Neural cell (in vitro differentiated cells): ENCODE measurements around the gene MRPS5. TPM values are rescaled to one million over a fixed set of nuclear protein-coding genes. Genes with fewer than 3 reads are reported as not detected.

Source experiments
- H2AFZ ChIP-seq: fragments of 200-600, 300-800 bp; sonication (generic), shearing (Covaris generic); 2 replicates; pipeline ENCODE4 v1.6.0; 2014; ENCODE audit warnings: low read depth, mild to moderate bottlenecking, antibody characterized with exemption, low read length, moderate library complexity
- H3F3A ChIP-seq: fragments of 200-600 bp; shearing (Covaris generic); 2 replicates; pipeline ENCODE4 v1.6.1; 2016; ENCODE audit warnings: mild to moderate bottlenecking, moderate library complexity, mixed read lengths, antibody characterized with exemption, low read length; ENCODE audit not compliant: insufficient read depth, poor library complexity, severe bottlenecking
- H3K27ac ChIP-seq: fragments of 200-600, 300-800 bp; sonication (generic), shearing (Covaris generic); 2 replicates; pipeline ENCODE4 v1.5.1; 2014; ENCODE audit warnings: mild to moderate bottlenecking, low read length, moderate library complexity
- H3K27me3 ChIP-seq: fragments of 300-800, 200-600 bp; sonication (generic), shearing (Covaris generic); 2 replicates; pipeline ENCODE4 v1.6.0; 2014; ENCODE audit warnings: mild to moderate bottlenecking, low read depth, low read length, moderate library complexity; ENCODE audit not compliant: insufficient read depth
- H3K36me3 ChIP-seq: fragments of 300-800, 200-600 bp; sonication (generic), shearing (Covaris generic); 2 replicates; pipeline ENCODE4 v1.5.1; 2014; ENCODE audit warnings: mild to moderate bottlenecking, antibody characterized with exemption, low read length, moderate library complexity; ENCODE audit not compliant: insufficient read depth
- H3K4me2 ChIP-seq: fragments of 300-800, 200-600 bp; sonication (generic), shearing (Covaris generic); 2 replicates; pipeline ENCODE4 v1.6.0; 2014; ENCODE audit warnings: mild to moderate bottlenecking, low read length
- H3K4me3 ChIP-seq: fragments of 300-800, 200-600 bp; sonication (generic), shearing (Covaris generic); 2 replicates; pipeline ENCODE4 v1.5.1; 2014; ENCODE audit warnings: mild to moderate bottlenecking, low read length, moderate library complexity
- H3K79me2 ChIP-seq: fragments of 200-600 bp; shearing (Covaris generic); replicated peaks from 2 replicates; pipeline ENCODE4 v1.6.0; 2014; ENCODE audit warnings: mild to moderate bottlenecking, low read length, moderate library complexity; ENCODE audit not compliant: insufficient read depth
- H3K9ac ChIP-seq: fragments of 300-800, 200-600 bp; sonication (generic), shearing (Covaris generic); 2 replicates; pipeline ENCODE4 v1.6.1; 2016; ENCODE audit warnings: mild to moderate bottlenecking, low read length, mixed read lengths
- H3K9me2 ChIP-seq: fragments of 200-600 bp; shearing (Covaris generic); 2 replicates; pipeline ENCODE4 v1.6.1; 2016; ENCODE audit warnings: mild to moderate bottlenecking, low read length, mixed read lengths; ENCODE audit not compliant: insufficient read depth
- H3K9me3 ChIP-seq: fragments of 200-600, 300-800 bp; sonication (generic), shearing (Covaris generic); 2 replicates; pipeline ENCODE4 v1.6.1; 2016; ENCODE audit warnings: mild to moderate bottlenecking, mixed run types, low read length, moderate library complexity, mixed read lengths
- H4K20me1 ChIP-seq: fragments of 200-600 bp; shearing (Covaris generic); 2 replicates; pipeline ENCODE4 v1.6.1; 2016; ENCODE audit warnings: mild to moderate bottlenecking, mixed run types; ENCODE audit not compliant: insufficient read depth
- EP300 ChIP-seq: fragments of 450-650 bp; conservative IDR thresholded peaks from 2 replicates; pipeline ENCODE4 v1.6.1; 2014; ENCODE audit warnings: antibody characterized with exemption, mild to moderate bottlenecking, moderate library complexity; ENCODE audit not compliant: poor library complexity, severe bottlenecking
- EZH2 ChIP-seq: fragments of 200-600, 300-800 bp; shearing (Covaris generic), sonication (generic); IDR thresholded peaks from 2 replicates; pipeline ENCODE4 v1.6.1; 2014; ENCODE audit warnings: antibody characterized with exemption, low read length, borderline replicate concordance, mild to moderate bottlenecking; ENCODE audit not compliant: insufficient read depth, poor library complexity, severe bottlenecking
- MXI1 ChIP-seq: fragments of 450-650 bp; conservative IDR thresholded peaks from 2 replicates; pipeline ENCODE4 v1.6.1; 2014; ENCODE audit warnings: antibody characterized with exemption, mild to moderate bottlenecking; ENCODE audit not compliant: poor library complexity, severe bottlenecking
- POLR2AphosphoS5 ChIP-seq: IDR thresholded peaks from 2 replicates; pipeline ENCODE4 v1.6.1; 2012
- RAD21 ChIP-seq: fragments of 450-650 bp; conservative IDR thresholded peaks from 2 replicates; pipeline ENCODE4 v1.6.1; 2014; ENCODE audit warnings: antibody characterized with exemption, mild to moderate bottlenecking, moderate library complexity
- REST ChIP-seq: IDR thresholded peaks from 2 replicates; pipeline ENCODE4 v1.6.1; 2012; ENCODE audit warnings: borderline replicate concordance
- SMC3 ChIP-seq: fragments of 450-650 bp; conservative IDR thresholded peaks from 2 replicates; pipeline ENCODE4 v1.6.1; 2014; ENCODE audit warnings: antibody characterized with exemption, mild to moderate bottlenecking, moderate library complexity; ENCODE audit not compliant: poor library complexity
- TAF1 ChIP-seq: IDR thresholded peaks from 2 replicates; pipeline ENCODE4 v1.6.1; 2012; ENCODE audit warnings: low read depth
- polyA plus RNA-seq: library from polyadenylated mRNA; depleted of rRNA; stranded (reverse); fragments of >200 nt; gene quantifications from 2 replicates; pipeline ENCODE4 v1.2.3, GENCODE V29; 2014
- TF ChIP-seq, protein P1 (sequence below): fragments of 450-650 bp; IDR thresholded peaks from 2 replicates; pipeline ENCODE4 v1.5.1; 2014; ENCODE audit warnings: antibody characterized with exemption, mild to moderate bottlenecking, moderate library complexity; ENCODE audit not compliant: poor library complexity, severe bottlenecking

MRPS5 gene
- polyA plus RNA-seq, 1 donor from 2014 or later: 167 TPM

DNA sequence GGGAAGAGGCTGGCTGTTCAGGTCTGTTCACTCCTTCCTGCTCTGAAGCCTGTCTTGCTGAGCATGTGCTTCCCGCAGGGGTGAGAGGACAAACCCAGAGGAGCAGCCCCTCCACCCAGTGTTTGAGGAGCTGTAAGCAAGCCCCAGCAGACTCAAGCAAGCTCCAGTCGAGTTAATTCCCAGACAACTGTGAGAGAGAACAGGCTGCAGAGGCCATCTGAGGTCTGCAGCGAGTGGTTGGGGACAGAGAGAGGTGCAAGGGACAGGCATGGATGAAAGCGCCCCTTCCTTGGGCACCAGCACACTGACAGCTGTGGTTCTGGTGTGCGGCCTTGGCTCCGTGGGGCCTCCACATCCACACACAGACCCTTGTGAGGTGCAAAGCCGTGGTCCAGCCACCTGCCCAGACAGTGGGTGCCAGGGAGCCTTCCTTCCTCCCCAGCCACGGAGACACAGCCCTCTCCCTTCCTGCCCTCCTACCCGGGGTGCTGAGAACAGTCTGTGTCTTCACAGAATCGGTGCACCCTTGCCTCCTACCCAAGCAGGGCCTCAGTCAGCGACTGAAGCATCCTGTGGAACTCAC lies 59.9 kb downstream of the MRPS5 start:
- H3K4me2 ChIP-seq: no peak overlapping the region
- no peaks in the 10 kb centered on the region for H3K79me2 ChIP-seq
- no peaks in the 10 kb centered on the region for H3K27me3 ChIP-seq
- no peak overlapping the region for H3K9ac ChIP-seq
- H2AFZ ChIP-seq: no peak overlapping the region
- H3F3A ChIP-seq: no peaks in the 10 kb centered on the region
- H3K9me2 ChIP-seq: no peaks in the 10 kb centered on the region
- no peaks in the 10 kb centered on the region for H3K36me3 ChIP-seq
- H3K9me3 ChIP-seq: peaks cover 4% of the 10 kb centered on the region
- no peaks in the 10 kb centered on the region for H4K20me1 ChIP-seq
- TF ChIP-seq SMC3 (no peak), MXI1 (no peak), EP300 (no peak), RAD21 (no peak), POLR2AphosphoS5 (no peak), REST (no peak), TAF1 (no peak), EZH2 (no peak)
- TF ChIP-seq, protein P1, sequence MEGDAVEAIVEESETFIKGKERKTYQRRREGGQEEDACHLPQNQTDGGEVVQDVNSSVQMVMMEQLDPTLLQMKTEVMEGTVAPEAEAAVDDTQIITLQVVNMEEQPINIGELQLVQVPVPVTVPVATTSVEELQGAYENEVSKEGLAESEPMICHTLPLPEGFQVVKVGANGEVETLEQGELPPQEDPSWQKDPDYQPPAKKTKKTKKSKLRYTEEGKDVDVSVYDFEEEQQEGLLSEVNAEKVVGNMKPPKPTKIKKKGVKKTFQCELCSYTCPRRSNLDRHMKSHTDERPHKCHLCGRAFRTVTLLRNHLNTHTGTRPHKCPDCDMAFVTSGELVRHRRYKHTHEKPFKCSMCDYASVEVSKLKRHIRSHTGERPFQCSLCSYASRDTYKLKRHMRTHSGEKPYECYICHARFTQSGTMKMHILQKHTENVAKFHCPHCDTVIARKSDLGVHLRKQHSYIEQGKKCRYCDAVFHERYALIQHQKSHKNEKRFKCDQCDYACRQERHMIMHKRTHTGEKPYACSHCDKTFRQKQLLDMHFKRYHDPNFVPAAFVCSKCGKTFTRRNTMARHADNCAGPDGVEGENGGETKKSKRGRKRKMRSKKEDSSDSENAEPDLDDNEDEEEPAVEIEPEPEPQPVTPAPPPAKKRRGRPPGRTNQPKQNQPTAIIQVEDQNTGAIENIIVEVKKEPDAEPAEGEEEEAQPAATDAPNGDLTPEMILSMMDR: no peak
- no peak overlapping the region for H3K4me3 ChIP-seq
- no peak overlapping the region for H3K27ac ChIP-seq

DNA sequence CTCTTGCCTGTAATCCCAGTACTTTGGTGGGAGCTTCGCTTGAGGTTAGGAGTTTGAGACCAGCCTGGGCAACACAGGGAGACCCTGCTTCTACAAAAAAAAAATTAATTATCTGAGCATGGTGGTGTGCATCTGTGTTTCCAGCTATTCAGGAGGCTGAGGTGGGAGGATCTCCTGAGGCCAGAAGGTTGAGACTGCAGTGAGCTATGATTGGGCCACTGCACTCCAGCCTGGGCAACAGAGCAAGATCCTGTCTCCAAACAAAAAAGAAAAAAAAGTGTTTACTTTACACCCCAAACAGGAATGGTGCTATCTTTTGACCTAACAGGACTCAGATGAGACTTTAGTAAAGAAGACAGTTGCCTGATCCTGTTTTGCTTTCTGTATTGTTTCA lies 60.5 kb downstream of the MRPS5 start:
- Histone ChIP-seq H3F3A (no peaks in the 10 kb centered on the region), H3K36me3 (no peaks in the 10 kb centered on the region), H3K9ac (no peak overlapping the region), H3K27me3 (no peaks in the 10 kb centered on the region), H3K9me3 (peaks cover 8% of the 10 kb centered on the region), H3K4me3 (no peak overlapping the region), H3K9me2 (no peaks in the 10 kb centered on the region), H4K20me1 (no peaks in the 10 kb centered on the region), H3K27ac (no peak overlapping the region), H3K4me2 (no peak overlapping the region), H3K79me2 (no peaks in the 10 kb centered on the region), H2AFZ (no peak overlapping the region)
- TF ChIP-seq REST (no peak), MXI1 (no peak)
